HG03066 (cell line): ENCODE measurements around the gene ACSL3.
A peak's percentile ranks its signal among the peaks of the same experiment; 100 is the strongest.
"Not testable (repeated sequence)": the region's sequence is repeated elsewhere in the genome, so short reads cannot be mapped to it uniquely, and the experiment has no call there.

Experiments used
- ATAC-seq: cut with Tn5 transposase; IDR thresholded peaks from one replicate; pipeline ENCODE4 v1.9.1; 2021; ENCODE audit warnings: low read depth; ENCODE audit not compliant: unreplicated experiment

Gene ACSL3

DNA sequence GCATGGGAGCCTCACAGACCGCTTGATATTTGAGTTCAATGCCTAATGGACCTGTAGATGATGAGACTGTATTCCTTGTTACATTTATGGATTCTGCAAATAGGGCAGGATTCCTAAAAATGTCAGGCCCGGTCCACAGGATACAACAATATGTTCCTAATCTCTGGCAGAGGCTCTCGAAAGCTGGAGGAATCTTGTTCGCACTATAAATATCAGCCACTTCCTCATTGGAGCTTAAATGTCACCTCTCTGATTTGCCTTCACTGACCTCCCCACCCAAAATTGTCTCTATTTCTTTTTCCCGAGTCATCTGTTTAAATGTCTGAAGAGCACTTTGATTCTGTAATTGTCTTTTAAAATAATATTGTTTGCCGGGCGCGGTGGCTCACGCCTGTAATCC lies 12.0 kb upstream of the ACSL3 start:
- no peak for ATAC-seq

DNA sequence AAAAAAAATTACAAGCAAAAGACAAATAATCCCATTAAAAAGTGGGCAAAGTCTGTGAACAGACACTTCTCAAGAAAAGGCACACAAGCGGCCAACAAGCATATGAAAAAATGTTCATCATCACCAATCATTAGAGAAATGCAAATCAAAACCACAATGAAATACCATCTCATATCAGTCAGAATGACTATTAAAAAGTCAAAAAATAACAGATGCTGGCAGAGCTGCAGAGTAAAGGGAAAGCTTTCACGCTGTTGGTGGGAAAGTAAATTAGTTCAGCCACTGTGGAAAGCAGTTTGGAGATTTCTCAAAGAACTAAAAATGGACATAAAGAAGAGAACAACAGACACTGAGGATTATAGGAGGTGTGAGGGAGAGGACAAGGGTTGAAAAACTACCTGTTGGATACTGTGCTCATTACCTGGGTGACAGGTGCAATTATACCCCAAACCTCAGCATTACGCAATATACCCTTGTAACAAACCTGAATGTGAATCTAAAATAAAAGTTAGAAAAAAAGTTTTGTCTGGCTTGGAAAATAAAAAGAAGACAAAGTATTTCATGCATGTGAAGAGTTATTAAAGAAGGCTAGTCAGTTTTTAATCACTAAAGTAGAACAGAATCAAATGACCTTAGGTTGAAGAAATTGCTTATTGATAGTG lies 8.7 kb upstream of the ACSL3 start:
- no peak for ATAC-seq

DNA sequence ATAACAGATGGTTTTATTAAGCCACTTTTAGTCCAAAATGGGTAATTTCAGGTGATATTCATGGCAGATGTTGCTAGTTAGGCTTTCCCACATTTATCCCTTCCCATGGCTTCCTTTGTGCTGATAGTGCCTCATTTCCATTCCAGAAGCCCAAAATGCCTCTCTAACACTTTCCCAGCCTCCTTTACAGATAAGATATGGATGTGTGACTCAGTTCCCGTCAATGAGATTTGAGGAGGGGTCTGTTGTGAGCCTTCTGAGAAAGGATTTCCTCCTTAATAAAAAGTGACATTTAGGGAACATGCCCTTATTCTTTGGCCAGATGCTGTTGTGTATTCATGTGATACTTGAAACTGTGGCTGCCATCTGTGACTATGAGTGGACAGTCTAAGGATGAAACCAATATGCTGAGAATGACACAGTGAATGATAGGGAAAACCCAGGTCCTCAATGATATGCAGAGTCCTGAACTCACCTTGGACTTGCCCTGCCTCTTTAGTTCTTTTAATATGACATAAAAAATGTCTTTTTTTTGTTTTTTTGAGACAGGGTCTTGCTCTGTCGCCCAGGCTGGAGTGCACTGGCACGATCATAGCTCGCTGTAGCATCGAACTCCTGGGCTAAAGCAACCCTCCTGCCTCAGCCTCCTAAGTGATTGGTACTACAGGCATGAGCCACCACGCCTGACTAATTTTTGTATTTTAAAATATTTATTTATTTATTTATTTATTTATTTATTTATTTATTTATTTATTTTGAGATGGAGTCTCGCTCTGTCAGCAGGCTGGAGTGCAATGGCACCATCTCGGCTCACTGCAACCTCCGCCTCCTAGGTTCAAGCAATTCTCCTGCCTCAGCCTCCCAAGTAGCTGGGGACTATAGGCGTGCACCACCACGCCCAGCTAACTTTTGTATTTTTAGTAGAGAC lies 5.8 kb upstream of the ACSL3 start:
- no peak for ATAC-seq

DNA sequence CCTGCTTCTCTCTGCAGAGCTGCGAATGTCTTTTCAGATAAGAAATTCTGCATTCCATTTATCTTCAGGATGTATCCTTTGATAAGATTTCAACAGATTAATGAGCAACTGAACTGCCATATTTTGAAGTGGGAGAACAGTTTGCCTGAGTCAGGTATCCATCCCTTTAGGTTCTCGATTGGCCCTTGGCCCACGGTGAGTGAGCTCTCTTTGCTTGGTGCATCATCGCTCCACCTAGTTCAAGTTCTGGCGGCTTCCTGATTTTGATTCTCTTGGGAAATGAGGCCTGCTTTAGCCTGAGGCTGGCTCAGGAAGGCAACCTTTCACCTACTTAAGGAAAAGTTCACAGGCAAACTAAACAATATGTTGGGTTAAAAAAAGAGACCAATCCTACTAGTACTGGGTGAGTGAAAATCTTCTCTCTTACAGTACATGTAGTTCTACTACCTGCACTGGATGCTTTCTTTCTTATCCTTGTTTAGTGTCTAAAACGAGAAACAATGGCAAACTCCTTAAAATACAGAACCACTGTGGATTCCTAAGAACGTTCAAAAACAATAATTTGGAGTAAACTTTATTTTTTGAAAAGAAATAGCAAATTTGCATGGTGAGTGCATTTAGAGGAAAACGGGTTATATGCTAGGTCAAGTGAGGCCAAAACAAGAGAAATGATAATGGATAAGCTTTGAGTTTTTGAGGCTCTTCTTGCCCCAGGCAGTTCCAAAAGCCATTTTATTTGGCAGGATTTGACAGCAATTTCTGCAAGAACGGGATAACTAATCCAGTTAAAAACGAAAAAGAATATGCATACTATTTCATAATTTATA lies 837 bp upstream of the ACSL3 start:
- ATAC-seq = no peak

DNA sequence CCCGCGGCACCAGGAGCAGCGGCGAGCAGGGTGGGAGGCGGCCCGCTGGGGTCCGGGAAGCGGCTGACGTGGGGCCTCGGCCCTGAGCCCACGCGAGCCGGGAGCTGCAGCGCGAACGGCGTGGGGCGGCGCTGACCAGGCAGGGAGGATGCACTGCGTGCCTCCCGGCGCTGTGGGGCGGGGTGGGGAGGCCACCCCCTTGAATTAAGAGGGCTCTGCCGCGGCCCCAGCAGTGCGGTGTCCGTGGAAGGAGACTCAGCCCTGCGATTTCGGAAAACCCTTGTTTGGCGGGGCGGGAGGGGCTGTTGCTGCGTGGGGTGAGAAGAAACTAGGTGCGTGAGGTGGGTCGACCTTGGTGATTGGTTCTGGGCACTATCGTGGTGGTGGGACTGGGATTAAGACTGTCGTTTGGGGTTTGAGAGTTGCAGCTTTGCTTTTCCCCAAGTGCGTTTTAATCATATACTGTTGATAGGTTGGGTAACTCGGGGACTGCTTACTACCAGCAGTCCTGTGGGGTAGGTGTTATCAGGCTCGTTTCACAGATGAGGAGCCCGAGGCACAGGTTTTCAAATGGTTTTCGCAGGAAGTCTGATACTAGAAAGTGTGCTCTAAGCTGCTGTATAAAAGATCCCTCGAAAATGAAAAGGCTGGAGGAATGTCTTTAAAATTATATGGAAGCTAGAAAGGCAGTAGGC lies 722 bp downstream of the ACSL3 start:
- peak; percentile 30 for ATAC-seq

DNA sequence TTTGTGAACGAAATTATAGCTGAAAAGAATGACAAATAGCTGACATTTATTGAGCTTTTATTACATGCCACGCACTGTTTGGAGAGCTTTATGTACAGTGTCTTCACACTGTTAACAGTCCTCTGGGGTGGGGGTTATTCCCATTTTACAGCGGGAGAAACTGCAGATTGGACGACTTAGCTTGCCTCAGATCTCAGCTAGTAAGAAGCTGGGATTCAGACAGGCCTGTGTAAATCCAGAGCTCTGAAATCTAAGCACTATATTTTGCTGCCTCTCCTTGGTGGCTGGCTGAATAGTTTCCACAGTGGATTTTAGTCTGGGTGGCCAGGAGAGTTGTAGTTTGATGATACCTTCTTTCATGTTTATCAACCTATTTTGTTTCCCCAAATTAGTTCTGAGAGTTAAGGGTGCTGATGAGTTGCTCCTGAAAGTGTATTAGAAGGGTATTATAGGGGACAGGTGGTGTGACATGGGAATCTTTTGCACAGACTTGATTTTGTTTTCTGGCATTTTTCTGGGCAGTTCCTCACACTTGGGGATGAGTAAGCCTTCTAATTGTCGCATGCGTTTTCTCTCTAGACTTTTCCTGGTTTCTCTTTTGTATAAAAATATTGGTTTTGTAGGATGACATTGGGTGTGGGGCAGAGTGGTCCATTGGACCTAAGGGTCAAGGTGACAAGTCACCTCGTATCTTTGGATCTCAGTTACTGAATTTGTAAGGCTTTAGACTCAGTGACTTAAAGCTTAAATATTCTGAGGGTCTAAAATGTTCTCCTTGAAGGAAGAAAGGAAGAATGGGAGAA lies 1.5 kb downstream of the ACSL3 start:
- no peak for ATAC-seq

DNA sequence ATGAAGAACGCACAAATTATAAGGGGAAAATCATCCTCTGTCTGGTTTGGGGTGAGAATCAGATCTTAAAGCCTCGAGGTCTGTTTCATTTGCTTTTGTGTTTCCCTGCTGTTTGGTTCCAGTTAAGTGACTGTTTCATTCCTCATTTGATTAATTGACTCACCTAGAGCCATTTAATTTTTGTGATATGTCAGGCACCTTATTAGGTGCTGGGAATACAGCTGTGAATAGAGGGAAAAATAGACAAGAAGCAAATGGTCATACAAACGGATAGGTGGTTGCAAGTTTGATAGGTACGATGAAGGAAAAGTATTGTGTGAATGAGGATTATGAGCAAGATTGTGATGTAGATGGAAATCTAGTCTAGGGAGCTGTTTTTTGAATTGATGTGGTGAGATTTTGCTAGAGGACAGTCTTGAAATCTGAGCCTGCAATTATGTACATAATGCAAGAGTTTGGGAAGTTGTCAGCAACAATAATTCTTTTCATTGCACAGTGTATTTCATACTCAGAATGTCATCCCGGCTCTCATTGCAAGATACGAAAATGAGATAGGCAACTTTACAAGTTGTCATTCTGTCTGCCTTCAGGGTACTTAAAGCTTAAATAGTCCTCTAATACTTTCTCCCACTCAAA lies 2.2 kb downstream of the ACSL3 start:
- no peak for ATAC-seq

DNA sequence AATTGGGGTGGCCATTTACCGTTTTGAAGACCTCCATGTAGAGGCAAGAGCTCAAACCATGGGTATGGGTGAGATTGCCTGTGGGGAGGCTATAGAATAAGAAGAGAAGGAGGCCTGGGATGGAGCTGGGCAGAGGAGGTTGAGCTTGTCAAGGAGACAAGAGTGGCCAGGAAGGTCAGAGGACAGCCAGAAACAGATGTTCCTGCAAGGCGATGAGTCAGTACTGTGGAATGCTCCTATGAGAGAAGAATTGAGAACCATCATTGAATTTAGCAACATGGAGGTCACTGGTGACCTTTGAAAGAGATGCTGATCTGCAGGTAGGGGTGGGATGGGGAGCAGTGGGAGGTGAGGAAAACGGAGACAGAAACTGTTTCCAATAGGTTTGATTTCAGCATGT lies 3.5 kb downstream of the ACSL3 start:
- ATAC-seq = no peak

DNA sequence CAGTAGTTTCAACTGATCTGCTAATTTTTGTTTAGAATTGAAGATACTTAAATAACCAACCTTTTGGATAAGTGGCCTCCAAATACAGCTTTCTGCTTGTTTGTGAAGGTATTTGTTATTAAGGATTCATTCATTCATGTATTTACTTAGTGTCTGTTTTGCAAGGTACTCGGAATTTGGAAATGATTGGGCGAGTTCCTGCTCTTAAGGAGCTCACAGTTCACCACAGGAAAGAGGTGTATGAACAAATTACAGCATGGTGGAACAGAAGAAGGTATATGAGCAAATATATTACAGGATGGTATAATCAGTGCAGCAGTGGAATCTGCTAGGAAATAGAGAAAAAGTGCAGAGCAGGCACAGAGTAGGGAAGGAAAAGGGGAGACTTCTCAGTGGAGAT lies 4.5 kb downstream of the ACSL3 start:
- no peak for ATAC-seq

DNA sequence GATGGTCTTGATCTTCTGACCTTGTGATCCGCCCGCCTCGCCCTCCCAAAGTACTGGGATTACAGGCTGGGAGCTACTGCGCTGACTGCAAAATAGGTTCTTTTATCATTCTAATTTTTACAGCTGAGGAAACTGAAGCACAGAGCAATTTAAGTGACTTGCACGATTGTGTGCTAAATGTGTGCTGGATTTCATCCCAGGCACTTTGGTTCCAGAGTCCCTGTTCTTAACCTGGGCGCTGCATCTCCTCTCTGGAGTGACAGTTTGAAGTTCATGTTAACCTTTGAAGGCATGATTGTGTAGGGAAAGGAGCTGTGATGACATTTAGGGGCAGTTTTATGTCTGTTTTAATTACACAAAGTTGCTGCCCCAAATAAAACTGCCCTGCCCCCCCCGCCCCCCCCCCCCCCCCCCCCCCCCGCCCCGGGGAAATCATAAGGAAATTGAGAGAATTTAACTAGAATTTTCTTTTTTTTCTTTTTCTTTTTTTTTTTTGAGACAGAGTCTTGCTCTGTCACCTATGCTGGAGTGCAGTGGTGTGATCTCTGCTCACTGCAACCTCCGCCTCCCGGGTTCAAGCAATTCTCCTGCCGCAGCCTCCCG lies 5.6 kb downstream of the ACSL3 start:
- no peak for ATAC-seq

DNA sequence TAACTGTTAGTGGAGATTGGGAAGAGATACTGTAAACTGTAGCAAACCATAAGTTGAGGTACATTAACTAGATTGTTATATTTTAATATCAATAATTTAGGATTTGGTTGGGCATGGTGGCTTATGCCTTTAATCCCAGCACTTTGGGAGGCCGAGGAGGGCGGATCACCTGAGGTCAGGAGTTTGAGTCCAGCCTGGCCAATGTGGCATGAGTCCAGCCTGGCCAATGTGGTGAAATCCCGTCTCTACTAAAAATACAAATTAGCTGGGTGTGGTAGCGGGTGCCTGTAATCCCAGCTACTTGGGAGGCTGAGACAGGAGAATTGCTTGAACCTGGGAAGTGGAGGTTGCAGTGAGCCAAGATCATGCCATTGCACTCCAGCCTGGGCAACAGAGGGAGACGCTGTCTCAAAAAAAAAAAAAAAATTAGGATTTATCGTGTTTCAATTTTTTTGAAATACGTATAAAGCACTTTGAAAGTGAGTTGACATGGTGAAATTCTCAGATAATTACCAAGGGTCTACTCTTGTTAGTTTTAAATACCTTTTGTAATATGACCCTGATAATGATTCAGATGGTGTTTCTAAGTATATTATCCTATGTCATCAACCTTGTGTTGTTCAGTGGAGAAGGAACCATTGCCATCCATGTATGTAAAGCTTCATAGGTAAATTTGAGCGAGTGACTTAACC lies 7.9 kb downstream of the ACSL3 start:
- not testable (repeated sequence) for ATAC-seq

DNA sequence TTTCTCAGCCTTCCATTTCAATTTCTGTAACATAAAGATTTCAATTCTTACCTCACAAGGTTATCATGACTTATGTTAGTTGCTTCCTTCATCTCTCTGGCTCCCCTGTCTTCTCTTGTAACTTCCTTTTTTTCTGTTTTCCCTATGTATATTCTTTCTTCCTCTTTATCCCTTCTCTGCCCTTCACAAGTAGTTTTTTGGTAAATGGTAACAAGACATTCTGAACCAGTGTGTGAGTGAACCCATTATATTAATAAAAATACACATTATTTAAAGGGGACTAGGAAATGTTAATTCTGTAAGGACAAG lies 8.4 kb downstream of the ACSL3 start:
- ATAC-seq = no peak

DNA sequence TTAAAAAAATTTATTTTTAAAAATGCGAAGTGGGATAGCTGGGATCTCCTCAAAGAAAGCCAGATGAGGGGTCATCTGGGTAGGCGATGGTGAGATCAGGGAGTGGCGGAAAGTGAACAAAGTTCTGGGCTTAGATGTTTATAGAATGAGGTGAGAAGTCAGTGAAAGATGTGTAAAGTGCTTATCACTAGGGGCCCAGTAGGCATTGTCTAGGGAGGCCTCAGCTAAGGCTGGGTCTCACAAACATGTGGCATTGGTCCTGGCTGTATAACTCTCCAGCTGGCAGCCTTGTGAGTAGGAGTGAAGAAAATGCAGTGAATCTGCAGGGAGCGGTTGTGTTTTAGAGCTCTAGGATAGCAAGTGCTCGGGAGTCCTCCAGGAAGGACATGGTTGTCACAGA lies 10.5 kb downstream of the ACSL3 start:
- ATAC-seq = no peak

DNA sequence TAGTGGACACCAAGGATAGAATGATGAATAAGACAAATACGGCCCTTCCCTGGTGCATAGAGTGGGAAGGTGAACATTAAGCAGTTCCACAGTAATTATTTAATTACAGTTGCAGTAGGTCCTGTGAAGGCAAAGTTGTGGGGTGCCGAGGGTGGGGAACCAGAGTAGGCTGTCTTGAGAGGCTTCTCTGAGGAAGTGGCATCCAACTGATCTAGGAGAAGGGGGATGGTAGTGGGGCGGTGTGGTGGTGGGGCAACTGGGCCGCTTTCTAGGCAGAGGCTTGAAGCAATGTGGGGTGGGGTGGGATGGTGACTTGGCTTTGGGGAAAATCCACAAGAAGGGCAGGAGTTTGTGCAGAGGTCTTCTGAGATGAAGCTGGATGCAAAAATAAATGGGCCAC lies 11.7 kb downstream of the ACSL3 start:
- ATAC-seq = no peak

DNA sequence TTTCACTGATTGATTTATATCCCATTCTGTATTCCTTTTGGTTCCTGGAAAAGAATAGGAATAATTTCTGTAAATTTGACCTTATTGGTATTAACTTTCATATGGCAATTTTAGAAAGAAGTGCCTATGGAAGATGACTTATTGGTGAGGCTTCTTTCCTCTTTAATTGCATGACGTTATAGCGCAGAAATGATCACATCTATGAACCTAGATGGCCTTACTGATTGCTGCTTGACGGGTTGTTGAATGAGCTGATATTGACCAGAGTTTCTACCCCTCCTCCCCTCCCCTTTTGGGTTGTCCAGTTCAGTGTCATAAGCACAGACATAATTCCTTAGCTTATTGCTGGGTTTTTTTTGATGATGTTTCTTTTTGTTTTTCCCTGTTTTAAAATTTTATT lies 14.6 kb downstream of the ACSL3 start:
- no peak for ATAC-seq

DNA sequence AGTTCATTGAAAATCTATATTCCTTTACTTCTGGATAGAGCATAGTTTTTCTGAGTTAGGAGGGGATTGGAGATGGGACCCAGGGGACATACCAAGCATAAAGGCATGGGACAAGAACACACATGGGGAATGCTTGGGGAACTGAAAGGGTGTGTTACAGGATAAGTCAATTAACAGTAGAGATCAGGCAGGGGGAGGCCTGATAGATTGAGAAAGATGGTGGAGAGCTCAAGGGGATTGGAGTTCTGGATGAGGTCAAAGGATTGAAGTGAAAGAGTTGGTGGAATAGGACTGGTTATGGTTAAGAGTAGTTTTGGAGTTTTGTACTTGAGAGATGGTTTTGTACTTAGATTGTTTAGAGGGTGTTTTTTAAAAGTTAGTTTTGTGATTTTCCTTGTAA lies 16.1 kb downstream of the ACSL3 start:
- ATAC-seq = no peak

DNA sequence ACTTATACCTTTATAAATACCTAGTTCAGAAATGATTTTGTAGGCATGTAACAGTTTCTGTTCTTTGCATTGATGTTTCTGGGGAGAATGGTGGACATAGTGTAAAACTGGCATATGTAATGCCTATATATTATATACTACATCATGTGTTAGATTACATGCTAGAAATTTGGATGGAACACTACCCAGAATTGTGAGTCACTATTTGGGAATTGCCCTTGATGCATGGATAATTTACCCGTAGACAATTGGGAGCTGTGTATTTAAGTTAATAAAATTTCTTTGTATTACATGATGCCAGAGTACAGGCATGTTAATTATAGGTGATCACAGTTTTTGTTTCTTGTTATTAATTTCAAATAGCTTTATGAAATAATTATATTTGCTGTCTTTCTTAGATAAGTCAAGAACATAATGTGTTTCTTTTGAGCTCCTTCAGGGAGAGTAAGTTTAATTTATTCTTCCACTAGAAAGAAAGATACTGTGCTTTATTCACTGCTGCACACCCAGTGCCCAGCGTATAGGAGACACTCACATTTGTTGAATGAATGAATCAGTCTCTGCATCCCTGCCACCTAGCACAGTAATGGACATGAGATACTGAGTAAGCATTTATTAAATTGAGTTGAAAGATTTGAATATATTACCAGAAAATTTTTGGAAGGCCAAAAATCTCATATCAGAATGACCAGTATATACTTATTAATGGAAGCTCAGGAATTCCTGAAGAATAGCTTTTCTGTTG lies 16.9 kb downstream of the ACSL3 start:
- ATAC-seq = no peak

DNA sequence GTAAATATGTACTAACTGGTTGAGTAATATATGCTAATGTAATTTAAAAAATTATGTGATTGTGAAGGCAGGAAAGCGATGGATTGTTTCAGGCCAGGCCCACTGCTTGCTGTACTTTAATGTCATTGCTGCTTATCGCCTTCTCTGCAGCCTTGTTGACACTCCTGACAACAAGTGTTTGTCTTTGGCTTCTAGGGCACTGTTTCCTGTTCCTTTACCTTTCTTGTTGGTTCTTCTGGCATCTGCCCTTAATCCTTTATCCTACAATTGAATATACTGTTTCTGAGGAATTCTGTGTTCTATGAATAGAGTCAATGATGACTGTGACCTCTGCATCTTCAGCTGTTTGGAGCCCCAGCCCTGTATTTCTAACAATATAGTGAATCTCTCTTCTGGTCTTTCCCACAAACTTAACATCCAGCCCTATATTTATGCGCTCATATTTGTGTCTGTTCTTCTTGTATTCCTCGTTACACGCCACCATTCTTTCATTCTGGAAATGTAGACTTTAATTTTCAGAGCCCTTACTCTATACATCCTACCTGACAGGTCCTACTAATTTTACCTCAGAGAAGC lies 17.6 kb downstream of the ACSL3 start:
- ATAC-seq = no peak
